GM15510 (cell line): ENCODE measurements around the gene SMYD2.

Experiments
- POLR2A ChIP-seq: IDR thresholded peaks from 3 replicates; pipeline ENCODE4 v1.6.1; 2011; ENCODE audit warnings: borderline replicate concordance; ENCODE audit not compliant: insufficient read length; ENCODE audit errors: extremely low read depth

SMYD2 gene

GRCh38 chr1:214310777-214311690 is 30.1 kb downstream of the SMYD2 start:
- TF ChIP-seq POLR2A: no peak

GRCh38 chr1:214312530-214313051 is 31.6 kb downstream of the SMYD2 start:
- TF ChIP-seq POLR2A: no peak

- TF ChIP-seq POLR2A: no peak
Measured at GRCh38 chr1:214314178-214314843, 33.4 kb downstream of the SMYD2 start.

GRCh38 chr1:214316593-214316992 is 35.6 kb downstream of the SMYD2 start:
- TF ChIP-seq POLR2A: no peak

- TF ChIP-seq POLR2A: no peak
Measured at GRCh38 chr1:214317300-214317699, 36.3 kb downstream of the SMYD2 start.

GRCh38 chr1:214317734-214318133 is 36.8 kb downstream of the SMYD2 start:
- no peak for TF ChIP-seq POLR2A

GRCh38 chr1:214318356-214318755 is 37.4 kb downstream of the SMYD2 start:
- no peak for TF ChIP-seq POLR2A

- no peak for TF ChIP-seq POLR2A
Measured at GRCh38 chr1:214318956-214319736, 38.2 kb downstream of the SMYD2 start.

GRCh38 chr1:214319938-214320337 is 39.0 kb downstream of the SMYD2 start:
- no peak for TF ChIP-seq POLR2A

GRCh38 chr1:214321705-214322453 is 40.9 kb downstream of the SMYD2 start:
- TF ChIP-seq POLR2A: no peak

- no peak for TF ChIP-seq POLR2A
Measured at GRCh38 chr1:214324896-214325800, 44.2 kb downstream of the SMYD2 start.

- TF ChIP-seq POLR2A: no peak
Measured at GRCh38 chr1:214326406-214326805, 45.4 kb downstream of the SMYD2 start.

- no peak for TF ChIP-seq POLR2A
Measured at GRCh38 chr1:214327514-214327913, 46.6 kb downstream of the SMYD2 start.

- TF ChIP-seq POLR2A: no peak
Measured at GRCh38 chr1:214328770-214329469, 48.0 kb downstream of the SMYD2 start.
